ENCODE results near the gene SYT7.

The SYT7 gene

GRCh38 chr11:61507012-61507768 lies 73.7 kb downstream of the SYT7 start (continued):
- TF ChIP-seq ZNF394 (tag by site-specific recombination; IDR thresholded peaks at IDR 0.05; ENCODE audit: borderline replicate concordance) (peak; percentile 92), TSHZ1 (tag by site-specific recombination; IDR thresholded peaks at IDR 0.05; ENCODE audit: borderline replicate concordance) (no peak; the same call in 1 of the 2 replicates), KLF1 (tag by site-specific recombination; IDR thresholded peaks at IDR 0.05) (no peak), ZNF768 (tag by site-specific recombination; IDR thresholded peaks at IDR 0.05) (no peak), HOXC10 (CRISPR knock-in tag; IDR thresholded peaks at IDR 0.05) (no peak), ZNF701 (tag by site-specific recombination; IDR thresholded peaks at IDR 0.05) (no peak), ZNF362 (tag by site-specific recombination; IDR thresholded peaks at IDR 0.05) (no peak), GLI2 (tag by site-specific recombination; IDR thresholded peaks at IDR 0.05; ENCODE audit: borderline replicate concordance, low read depth) (no peak), ZNF624 (tag by site-specific recombination; IDR thresholded peaks at IDR 0.05) (no peak), ZNF157 (tag by site-specific recombination; IDR thresholded peaks at IDR 0.05) (no peak), SCRT2 (tag by site-specific recombination; IDR thresholded peaks at IDR 0.05) (no peak), ZNF544 (tag by site-specific recombination; IDR thresholded peaks at IDR 0.05) (no peak), ZNF530 (tag by site-specific recombination; IDR thresholded peaks at IDR 0.05; ENCODE audit: low read depth) (no peak), ZNF280C (tag by site-specific recombination; IDR thresholded peaks at IDR 0.05) (no peak), ZNF449 (tag by site-specific recombination; IDR thresholded peaks at IDR 0.05) (no peak), ZNF660 (tag by site-specific recombination; IDR thresholded peaks at IDR 0.05) (no peak), ZNF114 (tag by site-specific recombination; IDR thresholded peaks at IDR 0.05) (no peak), INSM2 (tag by site-specific recombination; IDR thresholded peaks at IDR 0.05) (no peak), ZNF211 (tag by site-specific recombination; IDR thresholded peaks at IDR 0.05; ENCODE audit: low read depth) (no peak), ZNF521 (tag by site-specific recombination; IDR thresholded peaks at IDR 0.05) (no peak), ZNF37A (tag by site-specific recombination; IDR thresholded peaks at IDR 0.05) (no peak), ZNF791 (tag by site-specific recombination; IDR thresholded peaks at IDR 0.05) (no peak), GFI1B (tag by site-specific recombination; IDR thresholded peaks at IDR 0.05) (no peak), ZNF626 (tag by site-specific recombination; IDR thresholded peaks at IDR 0.05) (no peak), ZNF423 (tag by site-specific recombination; IDR thresholded peaks at IDR 0.05) (no peak), ZNF645 (tag by site-specific recombination; IDR thresholded peaks at IDR 0.05) (no peak), ZNF654 (tag by site-specific recombination; IDR thresholded peaks at IDR 0.05; ENCODE audit: low read depth) (0 out of 2 replicates have a peak, but pooled peaks have one; percentile 11), ZNF202 (tag by site-specific recombination; IDR thresholded peaks at IDR 0.05; ENCODE audit: borderline replicate concordance) (peak; percentile 59; the same call in 1 of the 2 replicates), ZNF549 (tag by site-specific recombination; IDR thresholded peaks at IDR 0.05) (no peak)
